SH-SY5Y (cell line): Measurements from ENCODE around the gene ERAP2.

ENCODE experiments used
- GATA2 ChIP-seq: IDR thresholded peaks from 2 replicates; pipeline ENCODE4 v1.6.1; 2011; ENCODE audit warnings: mild to moderate bottlenecking, low read depth, low read length
- GATA3 ChIP-seq: IDR thresholded peaks from 2 replicates; pipeline ENCODE4 v1.6.1; 2011; ENCODE audit warnings: low read depth, mild to moderate bottlenecking, low read length, moderate library complexity

DNA sequence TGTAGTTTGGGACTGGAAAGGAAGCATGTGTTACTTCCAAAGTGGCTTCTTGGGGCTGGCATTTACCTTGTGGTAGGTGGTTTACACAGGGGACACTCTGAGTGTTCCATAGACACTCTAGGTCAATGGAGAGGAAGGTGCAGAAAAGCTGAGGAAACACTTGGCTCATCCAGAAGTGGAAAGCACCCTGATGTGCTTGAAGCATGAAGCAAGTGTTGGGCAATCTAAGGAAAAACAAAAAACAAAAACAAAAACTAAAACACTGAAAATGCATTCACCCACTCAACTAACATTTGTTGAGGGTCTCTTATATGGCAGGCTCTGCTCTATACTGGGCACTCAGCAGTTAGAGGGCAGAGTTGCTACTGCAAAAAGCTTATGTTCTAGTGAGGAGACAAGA is 2.9 kb upstream of the ERAP2 start:
- TF ChIP-seq GATA2 = no peak
- TF ChIP-seq GATA3 = no peak
